Cardiac atrium fibroblast (primary cell): Measurements from ENCODE around the gene CEP85. TPM values are rescaled to one million over a fixed set of nuclear protein-coding genes. Genes with fewer than 3 reads are reported as not detected.

ENCODE experiments used
- total RNA-seq: library from RNA; depleted of rRNA; stranded (reverse); fragments of >200 nt; gene quantifications from 2 replicates; pipeline ENCODE4 v1.2.3, GENCODE V29; 2015

The CEP85 gene
- 4.1 and 5.2 TPM in 2 replicates for total RNA-seq

GRCh38 chr1:26233903-26234643 lies at the start of gene CEP85:
Gene CEP85 (plus strand): TSS chr1:26234200. CDS start chr1:26239784, 5,584 bp downstream.

GRCh38 chr1:26190373-26190987 lies 43.5 kb upstream of the CEP85 start, which contains the start of gene CATSPER4:
Gene CATSPER4 (plus strand): TSS chr1:26190602. CDS start chr1:26190628, 26 bp downstream.

GRCh38 chr1:26279456-26280332 lies 45.7 kb downstream of the CEP85 start, which contains the start of gene SH3BGRL3:
Gene SH3BGRL3 (plus strand): TSS chr1:26280086. CDS start chr1:26280156, 70 bp downstream.

GRCh38 chr1:26306290-26307229 lies 72.6 kb downstream of the CEP85 start, which contains the start of gene UBXN11:
Gene UBXN11 (minus strand): TSS chr1:26306636. CDS start chr1:26302883, 3,753 bp downstream.

GRCh38 chr1:26317612-26318337 lies 83.8 kb downstream of the CEP85 start, which contains the start of gene CD52:
Gene CD52 (plus strand): TSS chr1:26317958. CDS start chr1:26318018, 60 bp downstream.

Other genes with a start within 250 kb of the CEP85 start
- gene PAFAH2, start 236.1 kb upstream of the CEP85 start, total RNA-seq = 3.1 and 10.3 TPM in 2 replicates
- gene EXTL1, start 212.4 kb upstream of the CEP85 start, total RNA-seq = 0.49 TPM in 1 of 2 replicates, not detected in the other
- gene SLC30A2, start 188.1 kb upstream of the CEP85 start, total RNA-seq = not detected in 2 replicates
- not detected in 2 replicates for gene TRIM63, start 166.6 kb upstream of the CEP85 start, total RNA-seq
- gene PDIK1L, start 122.4 kb upstream of the CEP85 start, total RNA-seq = 2.3 and 4.5 TPM in 2 replicates
- 0.36 TPM in 1 of 2 replicates, not detected in the other for gene FAM110D, start 75.1 kb upstream of the CEP85 start, total RNA-seq
- gene C1orf232, start 65.2 kb upstream of the CEP85 start, total RNA-seq = not detected in 2 replicates
- gene ZNF593, start 64.3 kb upstream of the CEP85 start, total RNA-seq = 32.2 and 51.1 TPM in 2 replicates
- gene ZNF593OS, start 62.4 kb upstream of the CEP85 start, total RNA-seq = not detected in 2 replicates
- not detected in 2 replicates for gene CNKSR1, start 56.7 kb upstream of the CEP85 start, total RNA-seq
- gene CATSPER4, start 43.6 kb upstream of the CEP85 start, total RNA-seq = not detected in 2 replicates
- 162 and 186 TPM in 2 replicates for gene SH3BGRL3, start 45.9 kb downstream of the CEP85 start, total RNA-seq
- 2.6 and 3.6 TPM in 2 replicates for gene UBXN11, start 72.4 kb downstream of the CEP85 start, total RNA-seq
- gene CD52, start 83.8 kb downstream of the CEP85 start, total RNA-seq = not detected in 2 replicates
- gene CRYBG2, start 119.9 kb downstream of the CEP85 start, total RNA-seq = not detected in 2 replicates
- not detected in 2 replicates for gene ZNF683, start 138.6 kb downstream of the CEP85 start, total RNA-seq
- not detected in 2 replicates for gene LIN28A, start 176.6 kb downstream of the CEP85 start, total RNA-seq
- 48.9 and 49.5 TPM in 2 replicates for gene DHDDS, start 198.1 kb downstream of the CEP85 start, total RNA-seq
- 249 and 474 TPM in 2 replicates for gene HMGN2, start 238.2 kb downstream of the CEP85 start, total RNA-seq